GM19023 (cell line): ENCODE data around the gene GSX1.
"Not testable (repeated sequence)": the region's sequence is repeated elsewhere in the genome, so short reads cannot be mapped to it uniquely, and the experiment has no call there.

Source experiments
- ATAC-seq: cut with Tn5 transposase; IDR thresholded peaks from one replicate; pipeline ENCODE4 v1.9.1; 2021; ENCODE audit warnings: mild to moderate bottlenecking, moderate library complexity; ENCODE audit not compliant: unreplicated experiment

Gene GSX1

DNA sequence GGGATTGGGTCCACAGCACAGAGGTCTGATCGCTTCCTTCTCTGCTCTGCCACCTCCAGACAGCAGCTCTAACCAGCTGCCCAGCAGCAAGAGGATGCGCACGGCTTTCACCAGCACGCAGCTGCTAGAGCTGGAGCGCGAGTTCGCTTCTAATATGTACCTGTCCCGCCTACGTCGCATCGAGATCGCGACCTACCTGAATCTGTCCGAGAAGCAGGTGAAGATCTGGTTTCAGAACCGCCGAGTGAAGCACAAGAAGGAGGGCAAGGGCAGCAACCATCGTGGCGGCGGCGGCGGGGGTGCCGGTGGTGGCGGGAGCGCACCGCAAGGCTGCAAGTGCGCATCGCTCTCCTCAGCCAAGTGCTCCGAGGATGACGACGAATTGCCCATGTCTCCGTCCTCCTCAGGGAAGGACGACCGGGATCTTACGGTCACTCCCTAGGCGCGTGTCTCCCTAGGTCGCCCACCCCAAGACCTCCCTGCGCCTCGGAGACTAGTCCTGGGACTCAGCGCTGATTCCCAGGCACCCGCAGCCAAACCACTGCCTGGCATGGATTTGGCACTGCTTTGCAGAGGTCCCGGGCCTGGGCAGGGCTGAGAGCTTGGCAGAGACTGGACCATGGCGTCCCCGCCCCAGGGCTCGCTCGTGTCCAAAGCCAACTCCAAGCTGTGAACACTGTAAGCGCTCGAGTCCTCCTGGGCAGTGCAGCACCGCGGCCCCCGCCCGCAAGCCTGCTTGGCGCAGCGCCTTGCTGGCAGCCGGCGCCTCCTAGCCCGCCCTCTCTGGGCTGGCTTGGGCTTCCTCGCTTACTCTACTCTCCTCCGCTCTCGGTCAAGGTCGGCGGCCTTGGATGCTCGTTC, 1.5 kb downstream of the GSX1 start:
- no peak for ATAC-seq

DNA sequence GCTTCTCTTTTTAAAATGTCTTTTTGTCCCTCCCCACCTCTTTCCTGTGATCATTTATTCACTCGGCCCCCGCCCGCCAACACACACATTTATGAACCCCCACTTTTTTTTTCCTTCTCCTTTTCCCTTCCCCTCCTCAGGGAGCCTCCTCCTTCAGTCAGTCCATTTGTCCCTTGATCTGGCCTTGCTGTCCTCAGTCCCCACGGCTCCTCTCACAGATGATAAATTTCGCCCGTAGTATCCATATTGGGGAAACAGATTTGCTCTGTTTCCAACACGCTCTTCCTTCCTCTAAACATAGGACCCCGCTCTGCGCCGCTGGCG, 2.0 kb downstream of the GSX1 start:
- no peak for ATAC-seq

- no peak for ATAC-seq
Observed at GRCh38 chr13:27794921-27795717, 2.8 kb downstream of the GSX1 start.

- ATAC-seq = no peak
Observed at GRCh38 chr13:27795718-27796019, 3.4 kb downstream of the GSX1 start.

DNA sequence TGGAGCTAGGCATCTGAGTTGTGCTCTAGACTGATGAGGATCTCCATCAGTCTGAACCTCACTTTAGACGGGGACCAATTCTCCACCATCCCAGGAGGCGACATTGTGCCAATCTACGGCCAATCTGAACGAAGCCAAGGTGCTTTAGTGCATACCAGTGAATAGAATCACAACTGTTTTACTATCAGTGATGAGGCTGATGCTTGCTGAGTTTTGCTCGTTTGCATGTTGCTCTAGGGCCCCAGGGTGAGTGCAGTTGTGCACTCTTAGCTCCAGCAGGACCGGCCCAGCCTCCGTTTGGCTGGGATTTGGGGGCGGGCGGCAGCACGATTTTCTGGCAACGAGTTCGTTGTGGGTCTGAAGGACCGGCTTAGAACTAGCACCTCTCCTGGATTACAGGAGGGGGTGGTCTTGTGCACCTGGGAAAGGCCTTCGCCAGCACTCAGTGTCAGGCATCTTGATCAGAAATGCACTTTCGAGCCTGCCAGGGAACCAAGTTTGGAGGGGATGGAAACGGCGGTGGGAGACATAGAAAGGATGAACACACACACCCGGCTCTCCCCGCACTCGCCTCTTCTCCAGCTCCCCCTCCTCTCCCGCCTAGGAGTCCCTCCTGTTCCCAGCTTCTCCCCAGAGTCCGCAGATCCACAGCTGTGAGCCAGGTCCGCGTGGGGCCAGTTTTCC, 4.4 kb downstream of the GSX1 start:
- ATAC-seq = no peak

DNA sequence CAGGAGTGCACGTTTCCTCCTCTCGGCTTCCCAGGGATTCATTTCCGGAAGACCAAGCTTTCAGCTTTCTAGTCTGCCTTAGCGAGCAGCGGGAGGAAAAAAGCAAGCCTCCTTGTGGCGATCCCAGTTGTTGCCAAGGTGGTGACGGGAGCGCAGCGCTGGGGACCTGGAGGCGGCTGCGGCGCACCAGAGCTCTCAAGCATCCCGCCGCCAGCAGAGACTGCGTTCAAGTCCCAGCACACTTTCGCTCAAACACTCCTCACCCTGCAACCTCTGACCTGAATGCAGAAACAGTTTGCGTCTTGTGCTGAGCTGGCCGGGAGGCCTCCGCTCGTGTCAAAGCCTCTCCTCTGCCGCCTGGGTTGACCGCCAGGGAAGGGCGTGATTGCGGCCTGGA, 4.9 kb downstream of the GSX1 start:
- no peak for ATAC-seq

- no peak for ATAC-seq
Observed at GRCh38 chr13:27806744-27807387, 14.6 kb downstream of the GSX1 start.

- no peak for ATAC-seq
Observed at GRCh38 chr13:27808851-27809550, 16.7 kb downstream of the GSX1 start.

GRCh38 chr13:27810009-27810408, 17.7 kb downstream of the GSX1 start:
- no peak for ATAC-seq

- ATAC-seq = no peak
Observed at GRCh38 chr13:27810461-27810860, 18.2 kb downstream of the GSX1 start.

- ATAC-seq = no peak
Observed at GRCh38 chr13:27813826-27814225, 21.5 kb downstream of the GSX1 start.

- not testable (repeated sequence) for ATAC-seq
Observed at GRCh38 chr13:27817832-27818231, 25.5 kb downstream of the GSX1 start.

DNA sequence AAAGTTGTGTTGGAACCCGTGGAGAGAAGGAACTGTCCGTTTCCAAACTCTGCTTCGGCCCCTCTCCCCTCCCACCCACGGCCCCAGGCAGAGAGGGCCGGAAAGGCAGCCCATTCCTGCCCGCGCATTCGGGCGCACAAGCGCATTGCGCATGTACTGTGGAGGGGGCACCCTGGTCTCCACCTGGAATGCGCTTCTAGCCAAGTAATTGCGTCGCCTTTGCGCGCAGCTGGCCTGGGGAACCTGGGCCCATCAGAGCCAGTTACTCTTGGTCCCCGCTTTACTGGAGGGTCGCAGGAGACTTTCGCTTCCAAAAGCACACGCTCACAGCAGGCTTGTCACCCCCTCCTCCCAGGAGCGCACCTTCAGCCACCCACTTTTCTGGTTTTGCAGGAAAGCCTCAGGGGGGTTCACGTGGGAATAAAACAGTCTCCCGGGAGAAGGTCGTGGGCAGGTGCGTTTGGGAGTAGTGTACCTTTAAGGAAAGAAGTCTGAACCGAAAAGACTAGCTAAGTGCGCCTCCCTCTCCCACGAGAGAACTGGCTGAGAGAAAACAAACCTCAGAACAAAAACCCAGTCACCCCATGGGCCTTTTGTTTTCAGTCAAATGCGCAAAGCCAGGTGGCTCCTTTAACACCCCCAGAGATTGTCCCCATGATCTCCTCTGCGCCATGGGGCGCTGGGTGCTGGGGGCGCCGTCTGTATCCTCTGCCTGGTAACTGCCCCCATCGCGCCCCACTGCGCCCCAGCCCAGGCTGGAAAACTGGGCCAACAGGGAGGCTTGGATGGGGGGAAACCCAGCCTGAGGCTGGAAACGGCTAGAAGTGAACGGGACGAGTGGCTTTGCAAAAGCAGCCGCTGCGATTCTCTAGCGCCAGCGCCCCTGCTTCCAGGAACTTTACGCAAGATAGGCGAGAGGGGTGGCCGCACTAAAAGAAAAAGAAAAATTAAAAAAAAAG, 28.5 kb downstream of the GSX1 start:
- ATAC-seq = no peak

DNA sequence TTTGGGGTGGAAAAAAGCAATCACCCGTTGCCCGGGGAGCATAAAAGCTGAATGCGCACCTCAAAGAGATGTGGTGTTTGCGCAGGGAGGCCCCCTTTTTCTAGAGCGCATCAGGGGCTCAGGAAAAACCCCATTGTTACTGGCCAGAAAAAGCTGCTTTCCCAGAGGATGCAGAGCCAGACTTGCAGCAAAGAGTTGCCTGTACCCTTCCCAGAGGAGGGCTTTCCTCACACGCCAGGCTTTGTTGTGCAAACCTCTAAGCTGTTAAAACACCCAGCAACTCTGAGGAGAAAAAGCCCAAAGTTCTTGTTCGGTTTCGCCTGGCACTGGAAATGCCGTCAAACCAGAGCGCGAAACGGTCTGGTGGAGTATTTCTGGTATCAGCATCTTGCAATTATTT, 29.3 kb downstream of the GSX1 start:
- no peak for ATAC-seq

DNA sequence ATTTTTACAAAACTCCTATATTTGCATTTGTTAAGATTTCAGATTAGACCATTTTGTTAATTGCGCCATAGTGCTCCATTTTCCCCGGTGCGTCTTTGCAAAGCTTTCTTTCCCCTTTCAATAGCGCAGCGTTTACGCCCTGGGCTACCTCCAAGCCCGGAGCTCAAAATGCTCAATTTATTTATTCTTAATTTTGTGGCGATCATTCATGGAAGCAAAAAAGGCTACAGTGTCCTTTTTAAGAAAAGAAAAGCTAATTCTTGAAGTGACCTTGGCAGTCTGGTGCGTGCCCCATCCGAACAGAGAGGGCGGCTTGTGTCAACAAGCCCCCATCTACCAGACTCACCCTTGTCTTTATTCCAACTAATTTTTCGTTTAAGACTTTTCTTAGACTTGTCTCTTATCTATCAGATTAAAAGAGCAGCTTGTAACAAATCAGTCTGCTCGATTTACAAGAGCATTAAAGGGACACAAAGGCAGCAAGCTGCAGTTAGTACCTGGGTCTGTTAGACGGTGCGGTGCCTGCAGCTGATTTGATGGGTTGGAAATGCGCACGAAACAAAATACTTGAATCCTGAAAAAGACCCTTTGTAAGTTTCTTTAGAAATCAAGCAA, 30.1 kb downstream of the GSX1 start:
- ATAC-seq = no peak

- ATAC-seq = no peak
Observed at GRCh38 chr13:27822873-27823311, 30.6 kb downstream of the GSX1 start.

DNA sequence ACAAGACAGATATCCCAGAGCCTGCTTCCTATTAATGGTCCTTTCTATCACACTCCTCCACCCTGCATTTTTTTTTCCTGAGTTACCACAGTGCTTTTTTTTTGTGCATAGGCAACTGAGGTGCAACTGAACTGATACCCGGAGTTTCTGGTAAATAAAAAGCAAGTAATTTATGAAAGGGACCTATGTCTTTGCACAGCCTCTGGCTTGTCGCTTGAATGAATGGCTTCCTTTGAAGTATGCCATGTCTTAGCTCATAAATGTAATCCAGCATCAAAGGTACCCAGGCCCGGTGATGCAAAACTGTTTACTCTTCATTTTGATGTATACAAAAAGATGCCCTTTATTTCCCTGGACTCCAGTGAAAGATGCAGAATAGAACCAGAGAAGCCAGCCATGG, 31.8 kb downstream of the GSX1 start:
- no peak for ATAC-seq

- no peak for ATAC-seq
Observed at GRCh38 chr13:27825072-27825471, 32.8 kb downstream of the GSX1 start.
